Bronchial epithelial cell (primary cell): ENCODE results near the gene TMEM108. TPM values are rescaled to one million over a fixed set of nuclear protein-coding genes. Genes with fewer than 3 reads are reported as not detected.

ENCODE experiments used
- DNase-seq: peaks from one replicate; pipeline ENCODE4 v3.0.0-alpha.2; 2010; ENCODE audit warnings: low read depth
- FAIRE-seq: peaks from 2 replicates; lab custom pipeline; 2011; peaks lifted over from hg19 to GRCh38; lab: Jason Lieb, UNC
- H3K27me3 ChIP-seq: 2 replicates; pipeline ENCODE4 v1.5.1; 2011; ENCODE audit warnings: low read length; ENCODE audit not compliant: control insufficient read depth, insufficient read depth
- H3K36me3 ChIP-seq: 2 replicates; pipeline ENCODE4 v1.5.1; 2011; ENCODE audit warnings: low read length; ENCODE audit not compliant: control insufficient read depth, insufficient read depth
- H3K4me3 ChIP-seq: 2 replicates; pipeline ENCODE4 v1.5.1; 2011; ENCODE audit warnings: mild to moderate bottlenecking, low read depth, low read length, control low read depth
- total RNA-seq: library from RNA; depleted of rRNA; stranded (reverse); fragments of >200 nt; gene quantifications from 2 replicates; pipeline ENCODE4 v1.2.1, GENCODE V29; 2014
- TF ChIP-seq, protein P1 (sequence below): IDR thresholded peaks from 2 replicates; pipeline ENCODE4 v1.5.1; 2011; ENCODE audit warnings: mild to moderate bottlenecking, moderate library complexity, low read length, control low read depth, inconsistent platforms; ENCODE audit not compliant: insufficient read depth, severe bottlenecking

TMEM108 gene
- total RNA-seq, 1 donor from 2014 or later = not detected

DNA sequence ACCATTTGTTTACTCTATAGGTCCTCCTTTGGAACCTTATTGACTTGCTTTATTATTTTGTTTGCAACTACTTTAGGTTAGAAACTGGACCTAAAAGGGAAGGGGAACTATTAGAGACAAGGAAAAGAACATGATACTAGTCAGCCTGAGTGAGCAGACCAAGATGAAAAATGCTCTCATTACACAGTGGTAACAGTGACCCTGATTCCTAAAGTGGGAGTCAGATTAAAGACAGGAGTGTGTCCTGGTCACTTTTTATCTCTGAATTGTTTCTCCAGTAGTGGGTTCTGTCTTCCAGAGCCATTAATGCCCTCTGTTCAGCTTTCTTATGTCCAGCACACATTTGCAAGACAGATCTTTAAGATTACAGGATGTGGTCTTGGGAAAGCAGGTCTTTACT, 124.1 kb downstream of the TMEM108 start:
- TF ChIP-seq, protein P1, sequence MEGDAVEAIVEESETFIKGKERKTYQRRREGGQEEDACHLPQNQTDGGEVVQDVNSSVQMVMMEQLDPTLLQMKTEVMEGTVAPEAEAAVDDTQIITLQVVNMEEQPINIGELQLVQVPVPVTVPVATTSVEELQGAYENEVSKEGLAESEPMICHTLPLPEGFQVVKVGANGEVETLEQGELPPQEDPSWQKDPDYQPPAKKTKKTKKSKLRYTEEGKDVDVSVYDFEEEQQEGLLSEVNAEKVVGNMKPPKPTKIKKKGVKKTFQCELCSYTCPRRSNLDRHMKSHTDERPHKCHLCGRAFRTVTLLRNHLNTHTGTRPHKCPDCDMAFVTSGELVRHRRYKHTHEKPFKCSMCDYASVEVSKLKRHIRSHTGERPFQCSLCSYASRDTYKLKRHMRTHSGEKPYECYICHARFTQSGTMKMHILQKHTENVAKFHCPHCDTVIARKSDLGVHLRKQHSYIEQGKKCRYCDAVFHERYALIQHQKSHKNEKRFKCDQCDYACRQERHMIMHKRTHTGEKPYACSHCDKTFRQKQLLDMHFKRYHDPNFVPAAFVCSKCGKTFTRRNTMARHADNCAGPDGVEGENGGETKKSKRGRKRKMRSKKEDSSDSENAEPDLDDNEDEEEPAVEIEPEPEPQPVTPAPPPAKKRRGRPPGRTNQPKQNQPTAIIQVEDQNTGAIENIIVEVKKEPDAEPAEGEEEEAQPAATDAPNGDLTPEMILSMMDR = no peak
- FAIRE-seq (no peak), DNase-seq (no peak)
- Histone ChIP-seq H3K4me3 (no peak overlapping the region), H3K27me3 (no peaks in the 10 kb centered on the region), H3K36me3 (no peaks in the 10 kb centered on the region)

DNA sequence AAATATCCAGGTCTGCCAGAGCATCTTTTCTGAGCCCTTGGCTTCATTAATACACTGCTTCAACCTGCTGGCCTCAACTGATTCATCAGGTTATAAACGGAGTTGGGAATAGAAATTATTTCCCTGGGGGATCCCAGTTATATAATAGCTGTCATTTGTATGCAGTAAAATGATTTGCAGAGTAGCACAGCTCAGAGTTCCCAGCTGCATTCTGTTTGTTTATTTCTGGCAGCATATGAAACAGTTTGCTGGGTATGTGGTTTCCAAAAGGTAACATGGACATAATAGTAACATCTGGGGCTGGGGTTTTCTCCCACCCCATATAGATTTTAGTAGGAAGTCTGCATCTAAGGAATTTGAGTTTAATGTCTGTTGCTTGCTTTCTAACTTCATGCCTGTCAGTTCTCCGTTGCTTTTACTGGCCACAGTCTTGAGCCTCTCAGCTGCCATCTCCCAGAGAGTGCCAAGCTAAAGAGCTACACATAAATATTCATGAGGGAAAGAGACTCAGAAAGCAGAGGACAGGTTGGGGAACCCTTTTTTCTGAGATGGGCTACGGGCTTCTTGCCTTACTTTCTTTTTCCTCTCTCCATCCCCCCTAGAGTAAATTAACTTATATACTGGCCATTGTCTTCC, 124.6 kb downstream of the TMEM108 start:
- H3K36me3 ChIP-seq = no peaks in the 10 kb centered on the region
- FAIRE-seq = no peak
- no peak for DNase-seq
- H3K4me3 ChIP-seq = no peak overlapping the region
- H3K27me3 ChIP-seq = no peaks in the 10 kb centered on the region
- TF ChIP-seq, protein P1 = no peak

DNA sequence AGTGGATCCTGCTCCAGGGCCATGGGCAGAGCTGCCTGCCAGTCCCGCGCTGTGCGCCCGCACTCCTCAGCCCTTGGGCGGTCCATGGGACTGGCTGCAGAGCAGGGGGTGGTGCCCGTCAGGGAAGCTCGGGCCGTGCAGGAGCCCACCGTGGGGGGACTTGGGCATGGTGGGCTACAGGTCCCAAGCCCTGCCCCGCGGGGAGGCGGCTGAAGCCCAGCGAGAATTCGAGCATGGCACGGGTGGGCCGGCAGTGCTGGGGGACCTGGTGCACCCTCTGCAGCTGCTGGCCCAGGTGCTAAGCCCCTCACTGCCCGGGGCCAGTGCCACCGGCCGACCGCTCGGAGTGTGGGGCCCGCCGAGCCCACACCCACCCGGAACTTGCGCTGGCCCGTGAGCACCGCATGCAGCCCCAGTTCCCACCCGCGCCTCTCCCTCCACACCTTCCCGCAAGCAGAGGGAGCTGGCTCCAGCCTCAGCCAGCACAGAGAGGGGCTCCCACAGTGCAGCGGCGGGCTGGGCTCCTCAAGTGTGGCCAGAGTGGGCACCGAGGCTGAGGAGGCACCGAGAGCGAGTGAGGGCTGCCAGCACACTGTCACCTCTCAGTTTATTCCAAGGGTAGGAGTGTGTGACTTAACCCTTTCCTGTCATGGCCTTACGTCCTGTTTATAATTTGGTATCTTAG, 129.3 kb downstream of the TMEM108 start:
- no peak for FAIRE-seq
- Histone ChIP-seq H3K36me3 (no peaks in the 10 kb centered on the region), H3K4me3 (no peak overlapping the region), H3K27me3 (no peaks in the 10 kb centered on the region)
- TF ChIP-seq, protein P1 = no peak
- DNase-seq = no peak

DNA sequence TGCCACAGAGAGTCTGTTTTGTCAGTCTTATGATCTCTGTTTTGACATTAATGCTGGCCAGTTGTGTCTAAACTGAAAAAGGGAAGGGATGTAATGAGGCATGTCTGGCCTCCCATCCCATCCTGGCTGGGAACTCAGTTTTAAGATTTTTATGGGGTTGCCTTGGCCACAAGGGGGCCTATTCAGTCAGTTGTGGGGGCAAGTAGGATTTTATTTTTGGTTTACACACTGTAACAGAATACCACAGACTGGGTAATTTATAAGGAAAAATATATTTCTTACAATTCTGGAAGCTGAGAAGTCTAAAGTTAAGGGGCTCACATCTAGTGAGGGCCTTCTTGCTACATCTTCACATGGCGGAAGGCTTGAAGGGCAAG, 129.8 kb downstream of the TMEM108 start:
- Histone ChIP-seq H3K36me3 (no peaks in the 10 kb centered on the region), H3K4me3 (no peak overlapping the region), H3K27me3 (no peaks in the 10 kb centered on the region)
- TF ChIP-seq, protein P1 = no peak
- FAIRE-seq (no peak), DNase-seq (no peak)

DNA sequence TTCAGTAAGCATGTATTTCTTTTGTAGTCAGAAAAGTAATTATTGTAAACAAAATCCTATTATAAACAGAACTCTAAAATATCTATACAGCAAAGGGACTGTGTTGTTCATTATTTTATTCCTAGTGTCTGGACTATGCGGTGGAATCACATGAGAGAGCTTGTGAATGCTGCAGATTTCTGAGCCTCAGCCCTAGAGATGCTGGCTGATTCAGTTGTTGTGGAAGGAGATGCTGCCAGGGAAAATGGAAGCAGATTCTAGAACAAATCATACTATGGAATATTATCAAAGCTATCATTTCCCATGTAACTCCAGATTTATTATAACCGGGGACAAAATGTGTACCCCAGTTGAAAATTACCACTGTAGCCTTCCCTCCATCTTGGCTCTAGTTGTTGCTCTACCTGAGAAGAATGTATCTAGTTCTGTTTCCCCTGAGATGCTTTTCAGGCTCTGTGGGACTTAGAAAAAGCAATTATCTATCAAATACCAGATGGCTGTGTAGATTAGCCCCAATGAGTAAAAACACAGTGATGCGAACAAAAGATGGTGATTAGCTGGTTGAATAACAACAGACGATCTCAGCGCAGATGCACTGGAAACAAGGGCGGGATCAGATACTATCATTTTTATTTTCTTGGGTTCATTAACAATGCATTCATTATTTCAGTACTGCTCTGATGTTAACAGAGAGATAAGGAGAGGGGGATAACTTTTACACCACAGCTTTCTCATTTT, 131.3 kb downstream of the TMEM108 start:
- DNase-seq = no peak
- TF ChIP-seq, protein P1 = no peak
- Histone ChIP-seq H3K4me3 (no peak overlapping the region), H3K36me3 (no peaks in the 10 kb centered on the region), H3K27me3 (no peaks in the 10 kb centered on the region)
- no peak for FAIRE-seq
